Fibroblast of gingiva (primary cell): ENCODE data around the gene CXCL3.

Experiments
- DNase-seq: peaks from one replicate; pipeline ENCODE4 v3.0.0-alpha.2; 2011; ENCODE audit warnings: low read depth

The CXCL3 gene

GRCh38 chr4:74014332-74014731, 24.2 kb downstream of the CXCL3 start:
- DNase-seq = no peak

GRCh38 chr4:74013264-74013663, 25.2 kb downstream of the CXCL3 start:
- DNase-seq = no peak

GRCh38 chr4:74012130-74012529, 26.4 kb downstream of the CXCL3 start:
- no peak for DNase-seq

- no peak for DNase-seq
Measured at GRCh38 chr4:74009307-74009706, 29.2 kb downstream of the CXCL3 start.

- DNase-seq = peak; percentile 87
Measured at GRCh38 chr4:74006009-74006476, 32.4 kb downstream of the CXCL3 start.

GRCh38 chr4:74005528-74005927, 33.0 kb downstream of the CXCL3 start:
- no peak for DNase-seq

- no peak for DNase-seq
Measured at GRCh38 chr4:74004668-74005067, 33.8 kb downstream of the CXCL3 start.

GRCh38 chr4:74000301-74000700, 38.2 kb downstream of the CXCL3 start:
- DNase-seq = no peak

GRCh38 chr4:73998040-73999011, 40.2 kb downstream of the CXCL3 start, which contains the start of gene CXCL5:
Gene CXCL5, minus strand, starts transcription at chr4:73998677. Its CDS starts 96 bp downstream, at chr4:73998581.
- peak; percentile 52 for DNase-seq

- DNase-seq = no peak
Measured at GRCh38 chr4:73992050-73992449, 46.4 kb downstream of the CXCL3 start.

- no peak for DNase-seq
Measured at GRCh38 chr4:73991742-73992000, 46.8 kb downstream of the CXCL3 start.

GRCh38 chr4:73990988-73991741, 47.3 kb downstream of the CXCL3 start:
- DNase-seq = no peak

GRCh38 chr4:73989928-73990327, 48.6 kb downstream of the CXCL3 start:
- DNase-seq = no peak

- DNase-seq = no peak
Measured at GRCh38 chr4:73989031-73989430, 49.5 kb downstream of the CXCL3 start.

GRCh38 chr4:73988061-73988460, 50.4 kb downstream of the CXCL3 start, which contains the start of gene PPBP:
Gene PPBP, minus strand, starts transcription at chr4:73988190. Its CDS starts 87 bp downstream, at chr4:73988103.
- DNase-seq = no peak
